Sigmoid colon (tissue), 7 donors: ENCODE data around the gene CXorf66. TPM values are rescaled to one million over a fixed set of nuclear protein-coding genes. Genes with fewer than 3 reads are reported as not detected.
A peak's percentile ranks its signal among the peaks of the same experiment; 100 is the strongest.

Source experiments
- DNase-seq: peaks from one replicate; pipeline ENCODE4 v3.0.0-alpha.2; 2019
- H3K27ac ChIP-seq, 4 donors: fragments of 200-600 bp; sonication (generic); one replicate each; pipeline ENCODE4 v1.5.1; 2016 to 2019; ENCODE audit warnings: mild to moderate bottlenecking in 1 of 4
- H3K27me3 ChIP-seq, 3 donors: fragments of 200-600 bp; sonication (generic); one replicate each; pipeline ENCODE4 v1.5.1; 2019; ENCODE audit warnings: mild to moderate bottlenecking in 1 of 3
- H3K36me3 ChIP-seq, 4 donors: fragments of 200-600 bp; sonication (generic); one replicate each; pipeline ENCODE4 v1.5.1; 2016 to 2019
- H3K4me1 ChIP-seq, 4 donors: fragments of 200-600 bp; sonication (generic); one replicate each; pipeline ENCODE4 v1.5.1; 2017 to 2019
- H3K4me3 ChIP-seq, 4 donors: fragments of 200-600 bp; sonication (generic); one replicate each; pipeline ENCODE4 v1.5.1; 2017 to 2019; ENCODE audit warnings: mild to moderate bottlenecking in 2 of 4, moderate library complexity in 1 of 4
- H3K9me3 ChIP-seq, 4 donors: fragments of 200-600 bp in 3 of 4; sonication (generic) in 3 of 4; one replicate each; pipeline versions ENCODE4 v1.5.1 to v1.6.1; 2013 to 2019
- CTCF ChIP-seq, 4 experiments: fragments of 450-650 bp in 3 of 4; fragments of 200-600 bp in 1 of 4; IDR thresholded peaks; one replicate each; pipeline ENCODE4 v1.5.1; 2016 to 2019; ENCODE audit warnings: antibody characterized with exemption in 4 of 4, mild to moderate bottlenecking in 3 of 4, moderate library complexity in 2 of 4
- EP300 ChIP-seq, 4 donors: sonication (generic); formaldehyde crosslinking; IDR thresholded peaks; one replicate each; pipeline ENCODE4 v1.6.1; 2017; ENCODE audit warnings: antibody characterized with exemption in 4 of 4
- POLR2A ChIP-seq, 2 donors: fragments of 450-650 bp; IDR thresholded peaks; one replicate each; pipeline ENCODE4 v1.6.1; 2016; ENCODE audit warnings: antibody characterized with exemption in 2 of 2, mild to moderate bottlenecking in 2 of 2, moderate library complexity in 2 of 2
- POLR2AphosphoS5 ChIP-seq, 4 donors: sonication (generic); formaldehyde crosslinking; IDR thresholded peaks; one replicate each; pipeline ENCODE4 v1.6.1; 2017; ENCODE audit warnings: antibody characterized with exemption in 4 of 4
- WGBS, 2 donors: extraction: QIAGEN DNeasy Blood & Tissue Kit; methylation state at CpG; one replicate each; pipeline ENCODE4 v1.1.7; 2013; 5-methylcytosine and 5-hydroxymethylcytosine counted together
- intact Hi-C: fragments of 100-400 bp; cut with DNase I; formaldehyde crosslinking; loops from one replicate; pipeline ENCODE4 v1.15.1; 2023
- polyA plus RNA-seq, 3 donors: library from polyadenylated mRNA; stranded (reverse); fragments of 200-250 nt; gene quantifications; one replicate each; pipeline ENCODE4 v1.2.3, GENCODE V29; 2013
- total RNA-seq, 4 donors: library from RNA; depleted of rRNA; stranded (reverse); fragments of >200 nt; gene quantifications; one replicate each; pipeline ENCODE4 v1.1.0, GENCODE V29; 2016
- donor health status: healthy with polysubstance abuse.
- donor health status: Bipolar disorder and iron deficiency.
- donor health status: healthy.

CXorf66 gene
- total and polyA plus RNA-seq, 7 donors: not detected

GRCh38 chrX:139932901-139933796, 32.2 kb downstream of the CXorf66 start, which contains the start of gene ATP11C:
ATP11C (minus strand) TSS chrX:139933053; CDS start chrX:139932042, 1,011 bp downstream.
- intact Hi-C loops: loop anchor here (5.0 kb wide), 1 partner anchor 101 kb away; no protein-coding TSS in a partner anchor
- H3K36me3 ChIP-seq: no peaks in the 10 kb centered on the region
- H3K4me1 ChIP-seq: peaks cover 0 to 11% (median 3%) of the 10 kb centered on the region in 4 donors
- peak; percentile 89 to 96 (median 94) for TF ChIP-seq POLR2AphosphoS5 (IDR thresholded peaks at IDR 0.05)
- TF ChIP-seq EP300 (IDR thresholded peaks at IDR 0.05): no peak
- TF ChIP-seq POLR2A (IDR thresholded peaks at IDR 0.05): peak; percentile 52
- TF ChIP-seq CTCF (IDR thresholded peaks at IDR 0.05): no peak
- no peaks in the 10 kb centered on the region for H3K27me3 ChIP-seq
- DNase-seq: peak; percentile 94
- no peaks in the 10 kb centered on the region for H3K9me3 ChIP-seq
- H3K4me3 ChIP-seq: peak within 1 kb of the TSS; percentile 67 to 86 (median 74)
- peak within 1 kb of the TSS; percentile 95 to 99 (median 98) for H3K27ac ChIP-seq
- WGBS, 2 donors: 1% methylated on average over 51 to 52 of the region's 52 CpGs

- peak overlapping the region; percentile 95 to 99 (median 98) for H3K27ac ChIP-seq
- 0% methylated on average over 109 of the region's 109 CpGs for WGBS, 2 donors
- no peaks in the 10 kb centered on the region for H3K27me3 ChIP-seq
- peak overlapping the region; percentile 67 to 86 (median 74) for H3K4me3 ChIP-seq
- TF ChIP-seq POLR2AphosphoS5 (IDR thresholded peaks at IDR 0.05) (peak in 2 of 4 donors; percentile 34 to 38), POLR2A (IDR thresholded peaks at IDR 0.05) (no peak)
- no peaks in the 10 kb centered on the region for H3K36me3 ChIP-seq
- H3K4me1 ChIP-seq: peaks cover 0 to 11% (median 3%) of the 10 kb centered on the region in 4 donors
- intact Hi-C loops: loop anchor here (5.0 kb wide), 1 partner anchor 100 kb away; no protein-coding TSS in a partner anchor
- DNase-seq: peak; percentile 73
- no peaks in the 10 kb centered on the region for H3K9me3 ChIP-seq
Observed at GRCh38 chrX:139932073-139932900, 33.0 kb downstream of the CXorf66 start.

GRCh38 chrX:139931646-139932072, 33.7 kb downstream of the CXorf66 start:
- peaks cover 0 to 11% (median 3%) of the 10 kb centered on the region in 4 donors for H3K4me1 ChIP-seq
- DNase-seq: no peak
- no peaks in the 10 kb centered on the region for H3K36me3 ChIP-seq
- intact Hi-C loops: loop anchor here (5.0 kb wide), 1 partner anchor 99 kb away; no protein-coding TSS in a partner anchor
- H3K4me3 ChIP-seq: peak overlapping the region; percentile 67 to 86 (median 74)
- peak overlapping the region; percentile 95 to 99 (median 98) for H3K27ac ChIP-seq
- 0 to 1% methylated on average over 33 of the region's 33 CpGs for WGBS, 2 donors
- H3K27me3 ChIP-seq: no peaks in the 10 kb centered on the region
- no peaks in the 10 kb centered on the region for H3K9me3 ChIP-seq
- no peak for TF ChIP-seq CTCF (IDR thresholded peaks at IDR 0.05)
- no peak for TF ChIP-seq EP300 (IDR thresholded peaks at IDR 0.05)
- no peak for TF ChIP-seq POLR2AphosphoS5 (IDR thresholded peaks at IDR 0.05)
- TF ChIP-seq POLR2A (IDR thresholded peaks at IDR 0.05): no peak

- Histone ChIP-seq H3K27me3 (no peaks in the 10 kb centered on the region), H3K9me3 (no peaks in the 10 kb centered on the region), H3K27ac (peak overlapping the region; percentile 95 to 99 (median 98)), H3K4me1 (peaks cover 0 to 11% (median 3%) of the 10 kb centered on the region in 4 donors), H3K4me3 (peak overlapping the region; percentile 67 to 86 (median 74)), H3K36me3 (no peaks in the 10 kb centered on the region)
- intact Hi-C loops: loop anchor here (5.0 kb wide), 1 partner anchor 99 kb away; no protein-coding TSS in a partner anchor
- peak; percentile 63 for DNase-seq
- no peak for TF ChIP-seq EP300 (IDR thresholded peaks at IDR 0.05)
- no peak for TF ChIP-seq CTCF (IDR thresholded peaks at IDR 0.05)
- TF ChIP-seq POLR2A (IDR thresholded peaks at IDR 0.05): no peak
- TF ChIP-seq POLR2AphosphoS5 (IDR thresholded peaks at IDR 0.05): no peak
- 1 to 2% methylated on average over 27 of the region's 27 CpGs for WGBS, 2 donors
Observed at GRCh38 chrX:139930916-139931645, 34.2 kb downstream of the CXorf66 start.
